Jurkat, Clone E6-1 (cell line): Measurements from ENCODE around the gene SYT14.
"Not testable (repeated sequence)": the region's sequence is repeated elsewhere in the genome, so short reads cannot be mapped to it uniquely, and the experiment has no call there.

Experiments
- DNase-seq: peaks from one replicate; pipeline ENCODE4 v3.0.0-alpha.2; 2011; ENCODE audit warnings: low read depth, low spot score
- H3K4me3 ChIP-seq: 2 replicates; pipeline ENCODE4 v1.5.1; 2011; ENCODE audit warnings: mild to moderate bottlenecking, low read length, control low read depth, moderate library complexity

SYT14 gene

DNA sequence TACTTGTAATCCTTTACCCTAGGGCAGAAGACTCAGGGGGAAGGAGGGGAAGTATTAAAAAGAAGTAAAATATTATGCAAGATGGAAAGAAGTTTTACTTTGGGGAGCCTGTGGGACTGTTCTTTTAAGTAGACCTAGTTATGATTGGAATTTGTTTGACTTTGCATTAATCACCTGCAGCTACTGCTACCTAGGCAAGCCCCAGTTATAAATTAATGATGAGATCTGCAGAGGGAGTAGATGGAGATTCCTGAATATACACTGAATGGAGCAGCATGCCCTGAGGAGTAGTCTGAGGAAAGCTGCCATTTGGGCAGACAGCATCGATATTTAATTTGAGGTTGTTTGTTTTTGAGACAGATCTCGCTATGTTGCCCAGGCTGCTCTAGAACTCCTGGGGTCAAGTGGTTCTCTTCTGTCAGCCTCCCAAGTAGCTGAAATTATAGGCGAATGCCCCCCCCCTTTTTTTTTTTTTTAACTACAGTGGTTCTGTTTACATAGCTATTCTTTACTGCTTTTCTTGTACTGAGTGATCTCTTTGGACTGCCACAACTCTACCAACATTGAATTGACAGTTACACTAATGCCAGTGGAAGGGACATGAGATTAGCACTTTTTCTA, 213.1 kb downstream of the SYT14 start:
- DNase-seq = no peak
- no peak overlapping the region for H3K4me3 ChIP-seq

DNA sequence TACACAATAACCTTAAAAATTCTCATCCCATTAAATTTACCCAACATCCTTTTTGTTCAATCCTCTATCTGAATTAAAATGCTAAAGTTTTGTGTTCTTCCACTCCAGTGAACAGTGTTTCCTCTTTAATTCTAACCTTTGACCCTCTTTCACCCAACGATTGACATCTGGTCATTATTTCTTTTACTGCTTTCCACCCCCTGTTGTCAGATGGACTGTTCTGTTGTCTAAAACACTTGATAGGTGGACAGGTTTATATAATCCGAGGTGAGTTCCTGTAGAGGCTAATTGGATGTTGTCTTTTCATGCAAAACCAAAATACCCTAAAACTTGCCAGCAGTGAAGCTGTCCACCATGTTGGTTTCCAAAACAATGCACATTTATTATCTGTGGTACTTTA, 221.2 kb downstream of the SYT14 start:
- no peak overlapping the region for H3K4me3 ChIP-seq

GRCh38 chr1:210170220-210170619, 232.2 kb downstream of the SYT14 start:
- H3K4me3 ChIP-seq = no peak overlapping the region

More for the DNA sequence above, 221.2 kb downstream of the SYT14 start:
- DNase-seq = no peak

DNA sequence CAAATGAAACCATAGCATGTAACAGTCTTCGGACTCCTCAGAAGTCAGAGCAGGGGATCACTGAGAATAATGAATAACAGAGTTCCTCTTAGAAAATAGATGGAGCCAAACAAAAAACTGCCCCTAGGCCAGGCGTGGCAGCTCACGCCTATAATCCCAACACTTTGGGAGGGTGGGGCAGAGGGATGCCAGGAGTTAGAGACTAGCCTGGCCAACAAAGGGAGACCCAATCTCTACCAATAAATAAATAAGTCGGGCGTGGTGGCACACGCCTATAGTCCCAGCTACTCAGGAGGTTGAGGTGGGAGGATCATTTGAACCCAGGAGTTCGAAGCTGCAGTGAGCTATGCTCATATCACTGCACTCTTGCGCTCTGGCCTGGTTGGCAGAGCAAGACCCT, 236.1 kb downstream of the SYT14 start:
- no peak overlapping the region for H3K4me3 ChIP-seq
- DNase-seq = no peak

More at GRCh38 chr1:210170220-210170619, 232.2 kb downstream of the SYT14 start:
- DNase-seq = no peak

- no peak overlapping the region for H3K4me3 ChIP-seq
- DNase-seq = no peak
Observed at GRCh38 chr1:210185063-210185462, 247.0 kb downstream of the SYT14 start.

DNA sequence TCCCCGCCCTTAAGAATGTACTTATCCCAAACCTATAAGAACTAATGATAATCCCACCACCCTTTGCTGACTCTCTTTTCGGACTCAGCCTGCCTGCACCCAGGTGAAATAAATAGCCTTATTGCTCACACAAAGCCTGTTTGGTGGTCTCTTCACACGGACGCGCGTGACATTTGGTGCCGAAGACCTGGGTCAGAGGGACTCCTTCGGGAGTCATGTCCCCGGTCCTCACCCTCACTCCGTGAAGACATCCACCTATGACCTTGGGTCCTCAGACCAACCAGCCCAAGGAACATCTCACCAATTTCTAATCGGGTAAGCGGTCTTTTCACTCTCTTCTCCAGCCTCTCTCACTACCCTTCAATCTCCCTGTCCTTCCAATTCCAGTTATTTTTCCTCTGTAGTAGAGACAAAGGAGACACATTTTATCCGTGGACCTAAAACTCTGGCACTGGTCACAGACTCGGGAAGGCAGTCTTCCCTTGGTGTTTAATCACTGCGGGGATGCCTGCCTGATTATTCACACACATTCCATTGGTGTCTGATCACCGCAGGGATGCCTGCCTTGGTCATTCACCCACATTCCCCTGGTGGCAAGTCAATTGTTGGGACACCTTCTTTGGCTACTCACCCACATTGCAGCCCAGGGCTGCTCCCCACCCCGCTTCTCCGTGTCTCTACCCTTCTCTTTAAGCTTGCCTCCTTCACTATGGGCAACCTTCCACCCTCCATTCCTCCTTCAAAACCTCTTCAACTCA, 250.0 kb downstream of the SYT14 start:
- not testable (repeated sequence) for H3K4me3 ChIP-seq, DNase-seq

DNA sequence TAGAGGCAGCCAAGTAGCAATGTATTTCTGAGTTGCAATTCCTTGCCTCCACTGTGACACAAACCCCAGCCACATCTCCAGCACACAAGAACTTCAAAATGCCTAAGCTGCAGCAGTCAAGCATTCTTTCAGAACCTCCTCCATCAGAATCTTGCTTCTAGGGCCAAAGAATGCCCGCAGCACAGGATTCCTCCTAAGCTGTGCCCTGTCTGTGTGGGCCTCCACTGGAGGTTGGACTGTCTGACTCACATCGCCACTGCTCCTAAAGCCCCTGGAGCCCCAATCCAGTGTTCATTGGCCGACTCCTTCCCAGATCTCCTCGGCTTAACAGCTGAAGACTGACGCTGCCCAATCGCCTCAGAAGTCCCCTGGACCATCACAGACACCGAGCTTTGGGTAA, 251.4 kb downstream of the SYT14 start:
- no peak for DNase-seq

DNA sequence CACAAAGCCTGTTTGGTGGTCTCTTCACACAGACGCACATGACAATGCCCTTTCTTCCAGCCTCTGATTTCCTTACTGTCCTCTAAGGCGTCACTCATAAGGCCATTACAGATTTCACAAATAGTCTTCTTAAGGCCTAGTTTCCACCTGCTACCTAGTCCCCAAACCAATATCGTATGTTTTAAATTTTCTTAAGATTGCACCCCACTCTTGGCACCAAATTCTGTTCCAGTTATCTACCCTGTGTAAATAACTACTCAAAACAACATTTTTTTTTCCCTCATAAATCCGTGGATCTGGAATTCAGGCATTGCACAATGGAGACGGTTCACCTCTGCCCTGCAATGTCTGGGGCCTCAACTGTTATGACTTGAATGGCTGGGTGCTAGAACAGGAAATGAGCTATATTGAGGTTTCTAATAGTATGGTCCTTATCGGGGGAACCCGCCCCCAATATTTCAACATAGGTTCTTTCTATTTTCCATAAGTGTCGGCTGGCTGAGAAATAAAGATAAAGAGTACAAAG, 257.7 kb downstream of the SYT14 start:
- DNase-seq = no peak
- H3K4me3 ChIP-seq = no peak overlapping the region

More for the DNA sequence above, 251.4 kb downstream of the SYT14 start:
- H3K4me3 ChIP-seq = no peak overlapping the region

GRCh38 chr1:210196266-210196665, 258.2 kb downstream of the SYT14 start:
- H3K4me3 ChIP-seq = not testable (repeated sequence)
- peak; percentile 11 for DNase-seq

DNA sequence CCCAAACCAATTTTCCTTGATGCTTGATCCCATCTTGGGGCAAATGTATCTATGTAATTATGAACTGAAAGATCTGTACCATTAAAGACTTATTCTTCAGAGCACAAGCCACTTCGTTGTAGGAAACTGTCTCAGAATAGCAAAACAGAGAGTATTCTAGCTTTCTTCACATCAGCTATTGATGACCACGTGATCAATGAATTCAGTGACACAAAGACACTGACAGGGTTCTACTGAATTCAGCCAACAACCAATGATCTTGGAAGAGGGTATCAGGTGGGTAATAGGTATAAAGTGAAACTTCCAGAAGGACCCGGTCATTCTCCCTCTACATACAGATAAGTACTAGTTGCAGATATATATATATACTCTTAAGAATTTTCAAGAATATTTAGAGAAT, 260.8 kb downstream of the SYT14 start:
- no peak for DNase-seq
- H3K4me3 ChIP-seq = no peak overlapping the region

GRCh38 chr1:210200124-210200736, 262.2 kb downstream of the SYT14 start:
- no peak overlapping the region for H3K4me3 ChIP-seq
- DNase-seq = no peak

DNA sequence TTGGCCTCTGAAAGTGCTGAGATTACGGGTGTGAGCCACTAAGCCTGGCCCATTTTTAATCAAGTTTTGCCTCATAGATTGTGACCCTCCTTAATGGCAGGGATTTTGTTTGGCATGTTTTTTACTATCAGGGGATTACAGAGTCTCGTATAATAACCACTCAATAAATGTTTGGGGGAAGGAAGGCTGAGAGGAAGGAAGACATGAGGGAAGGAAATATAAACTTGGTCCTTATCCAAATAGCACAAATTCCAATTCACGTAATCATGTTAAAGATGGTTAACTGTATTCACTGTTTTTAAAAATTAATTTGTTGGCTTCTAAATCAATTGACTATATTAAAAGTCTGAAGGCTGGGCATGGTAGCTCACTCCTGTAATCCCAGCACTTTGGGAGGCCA, 263.7 kb downstream of the SYT14 start:
- DNase-seq = no peak

GRCh38 chr1:210207597-210208450, 269.8 kb downstream of the SYT14 start:
- H3K4me3 ChIP-seq = no peak overlapping the region
- DNase-seq = no peak

More for the DNA sequence above, 263.7 kb downstream of the SYT14 start:
- no peak overlapping the region for H3K4me3 ChIP-seq

DNA sequence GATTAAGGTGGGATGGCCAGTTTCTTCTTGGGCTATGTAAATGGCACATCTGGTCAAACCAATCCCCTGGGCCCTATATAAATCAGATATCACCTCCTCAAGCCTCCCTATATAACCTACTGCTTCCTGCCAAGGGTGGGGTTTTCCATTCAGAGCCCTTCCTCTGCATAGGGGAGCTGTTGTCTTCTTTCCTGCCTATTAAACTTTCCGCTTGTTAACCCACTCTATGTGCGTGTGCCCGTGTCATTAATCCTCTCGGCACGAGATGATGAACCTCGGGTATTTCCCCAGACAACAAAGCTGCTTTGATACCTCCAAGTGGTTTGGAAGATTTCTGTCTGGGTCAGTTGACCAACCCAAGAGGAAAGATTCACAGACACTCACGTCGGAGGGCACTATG, 275.3 kb downstream of the SYT14 start:
- DNase-seq = no peak
- H3K4me3 ChIP-seq = no peak overlapping the region

DNA sequence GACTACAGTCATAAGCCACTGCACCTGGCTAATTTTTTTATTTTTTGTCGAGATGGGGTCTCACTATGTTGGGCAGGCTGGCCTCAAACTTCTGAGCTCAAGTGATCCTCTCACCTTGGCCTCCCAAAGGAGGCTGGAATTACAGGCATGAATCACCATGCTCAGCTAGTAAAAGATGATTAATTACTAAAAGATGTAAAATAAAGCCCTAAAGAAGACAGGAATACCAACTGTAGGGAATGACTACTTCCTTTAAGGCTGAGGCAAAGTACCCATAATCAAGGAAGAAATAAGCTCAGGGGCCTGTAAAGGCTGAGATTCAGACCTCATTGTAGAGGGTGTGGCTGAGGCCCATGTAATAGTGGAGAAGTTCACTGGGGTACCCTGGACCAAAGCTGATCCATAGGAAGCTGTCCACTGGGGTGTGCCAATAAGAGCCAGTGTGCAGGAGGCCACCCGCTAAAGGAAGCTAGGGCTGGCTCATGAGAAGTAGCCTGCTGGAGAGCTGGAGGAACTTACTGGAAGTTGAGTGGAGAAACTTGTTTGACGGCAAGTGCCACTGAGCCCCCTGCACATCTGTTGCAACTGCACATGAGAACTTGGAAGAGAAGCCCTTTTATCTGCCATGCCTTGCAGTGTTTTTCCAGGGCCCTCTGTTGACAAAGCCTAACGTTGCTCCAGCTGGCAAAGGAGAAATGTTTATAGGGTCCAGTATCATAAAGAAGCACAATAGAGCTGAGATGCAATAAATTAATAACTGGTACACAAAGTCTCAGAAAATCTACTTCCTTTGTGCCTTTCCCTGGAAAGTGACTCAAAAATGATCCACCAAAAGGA, 276.8 kb downstream of the SYT14 start:
- H3K4me3 ChIP-seq = no peak overlapping the region
- DNase-seq = no peak

DNA sequence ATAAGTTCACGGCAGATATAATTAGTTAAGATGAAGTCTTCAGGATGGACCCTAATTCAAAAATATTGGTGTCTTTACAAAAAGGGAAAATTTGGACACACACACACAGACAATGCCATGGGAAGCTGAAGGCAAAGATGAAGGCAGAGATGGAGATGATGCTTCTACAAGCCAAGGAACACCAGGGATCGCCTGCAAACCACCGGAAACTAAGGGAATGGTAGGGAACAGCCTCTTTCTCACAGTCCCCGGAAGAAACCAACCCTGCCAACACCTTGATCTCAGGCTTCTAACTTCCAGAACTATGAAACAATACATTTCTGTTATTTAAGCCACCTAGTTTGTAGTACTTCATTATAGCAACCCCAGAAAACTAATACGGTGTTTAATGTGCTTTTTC, 279.5 kb downstream of the SYT14 start:
- no peak for DNase-seq
- no peak overlapping the region for H3K4me3 ChIP-seq

GRCh38 chr1:210218047-210218446, 280.0 kb downstream of the SYT14 start:
- H3K4me3 ChIP-seq = no peak overlapping the region
- DNase-seq = no peak
